Dermis microvascular lymphatic vessel endothelial cell (primary cell): Measurements from ENCODE around the gene RFTN1. TPM values are rescaled to one million over a fixed set of nuclear protein-coding genes. Genes with fewer than 3 reads are reported as not detected.

Experiments used
- DNase-seq, 2 donors: peaks; one replicate each; pipeline versions ENCODE4 v3.0.0 to v3.0.0-alpha.2; 2010; ENCODE audit warnings: low read depth in 2 of 2
- total RNA-seq: library from RNA; depleted of rRNA; stranded (reverse); fragments of >200 nt; gene quantifications from 2 replicates; pipeline ENCODE4 v1.2.1, GENCODE V29; 2014

The RFTN1 gene
- total RNA-seq, 1 donor from 2014 or later, result 19.3 TPM

- no peak for DNase-seq
Measured at GRCh38 chr3:16361087-16361486, 152.4 kb downstream of the RFTN1 start.

- peak in 1 of 2 donors; percentile 32 for DNase-seq
Measured at GRCh38 chr3:16359331-16359730, 154.2 kb downstream of the RFTN1 start.

GRCh38 chr3:16358336-16358735 lies 155.2 kb downstream of the RFTN1 start:
- DNase-seq, result no peak

- peak in 1 of 2 donors; percentile 12 for DNase-seq
Measured at GRCh38 chr3:16357186-16358121, 156.0 kb downstream of the RFTN1 start.

GRCh38 chr3:16355828-16356227 lies 157.7 kb downstream of the RFTN1 start:
- DNase-seq, result no peak

- DNase-seq, result no peak
Measured at GRCh38 chr3:16354291-16354690, 159.2 kb downstream of the RFTN1 start.

GRCh38 chr3:16352428-16352827 lies 161.1 kb downstream of the RFTN1 start:
- DNase-seq, result no peak

- DNase-seq, result no peak
Measured at GRCh38 chr3:16350597-16351318, 162.7 kb downstream of the RFTN1 start.

GRCh38 chr3:16349986-16350596 lies 163.4 kb downstream of the RFTN1 start:
- DNase-seq, result no peak

- DNase-seq, result no peak
Measured at GRCh38 chr3:16347548-16347947, 166.0 kb downstream of the RFTN1 start.

GRCh38 chr3:16346413-16347081 lies 167.0 kb downstream of the RFTN1 start:
- DNase-seq, result no peak

- DNase-seq, result no peak
Measured at GRCh38 chr3:16343101-16343500, 170.4 kb downstream of the RFTN1 start.

- DNase-seq, result peak in 1 of 2 donors; percentile 33
Measured at GRCh38 chr3:16338999-16339398, 174.5 kb downstream of the RFTN1 start.

- DNase-seq, result no peak
Measured at GRCh38 chr3:16337856-16338540, 175.5 kb downstream of the RFTN1 start.

- DNase-seq, result no peak
Measured at GRCh38 chr3:16336825-16337224, 176.7 kb downstream of the RFTN1 start.

- no peak for DNase-seq
Measured at GRCh38 chr3:16335772-16336645, 177.5 kb downstream of the RFTN1 start.

- DNase-seq, result no peak
Measured at GRCh38 chr3:16335333-16335732, 178.2 kb downstream of the RFTN1 start.

GRCh38 chr3:16334909-16335308 lies 178.6 kb downstream of the RFTN1 start:
- peak in 1 of 2 donors; percentile 65 for DNase-seq

- no peak for DNase-seq
Measured at GRCh38 chr3:16332904-16333426, 180.5 kb downstream of the RFTN1 start.
